Measurements from ENCODE around the gene CDC123.

DNA sequence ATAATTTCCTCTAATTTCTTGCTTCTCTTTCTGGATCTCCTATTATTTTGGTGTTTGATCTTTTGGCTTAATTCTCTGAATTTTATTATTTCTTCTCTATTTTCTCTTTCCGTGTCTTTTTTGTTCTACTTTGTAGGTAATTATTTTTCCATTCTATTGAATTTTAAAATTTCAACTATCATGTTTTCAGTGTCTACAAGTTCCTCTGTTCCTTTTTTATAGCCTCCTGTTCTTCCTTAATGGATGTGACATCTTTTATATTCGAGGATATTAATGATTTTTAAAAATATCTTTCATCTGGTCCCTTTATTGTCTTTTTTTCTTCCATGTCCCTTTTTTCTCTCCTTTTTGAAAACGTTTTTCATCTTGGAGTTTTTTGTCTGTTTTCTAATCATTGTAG lies 11.1 kb downstream of the CDC123 start:
- no peak for TF ChIP-seq POLR2A (IDR thresholded peaks at IDR 0.05)
- TF ChIP-seq, protein P1, sequence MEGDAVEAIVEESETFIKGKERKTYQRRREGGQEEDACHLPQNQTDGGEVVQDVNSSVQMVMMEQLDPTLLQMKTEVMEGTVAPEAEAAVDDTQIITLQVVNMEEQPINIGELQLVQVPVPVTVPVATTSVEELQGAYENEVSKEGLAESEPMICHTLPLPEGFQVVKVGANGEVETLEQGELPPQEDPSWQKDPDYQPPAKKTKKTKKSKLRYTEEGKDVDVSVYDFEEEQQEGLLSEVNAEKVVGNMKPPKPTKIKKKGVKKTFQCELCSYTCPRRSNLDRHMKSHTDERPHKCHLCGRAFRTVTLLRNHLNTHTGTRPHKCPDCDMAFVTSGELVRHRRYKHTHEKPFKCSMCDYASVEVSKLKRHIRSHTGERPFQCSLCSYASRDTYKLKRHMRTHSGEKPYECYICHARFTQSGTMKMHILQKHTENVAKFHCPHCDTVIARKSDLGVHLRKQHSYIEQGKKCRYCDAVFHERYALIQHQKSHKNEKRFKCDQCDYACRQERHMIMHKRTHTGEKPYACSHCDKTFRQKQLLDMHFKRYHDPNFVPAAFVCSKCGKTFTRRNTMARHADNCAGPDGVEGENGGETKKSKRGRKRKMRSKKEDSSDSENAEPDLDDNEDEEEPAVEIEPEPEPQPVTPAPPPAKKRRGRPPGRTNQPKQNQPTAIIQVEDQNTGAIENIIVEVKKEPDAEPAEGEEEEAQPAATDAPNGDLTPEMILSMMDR (IDR thresholded peaks at IDR 0.05) = no peak

Measured in lower leg skin (tissue), 3 donors.